SK-MEL-5 (cell line): ENCODE measurements around the gene GABBR2. TPM values are rescaled to one million over a fixed set of nuclear protein-coding genes. Genes with fewer than 3 reads are reported as not detected.

Experiments
- DNase-seq: peaks from one replicate; pipeline ENCODE4 v3.0.0-alpha.2; 2016; ENCODE audit warnings: low read depth, low spot score
- in situ Hi-C: cut with HindIII; loops from 2 replicates; pipeline ENCODE4 v1.10.0; 2016; ENCODE audit warnings: low sequenced_read_pairs, high pct_unique_total_duplicates, low pct_unique_long_range_greater_than_20kb
- polyA plus RNA-seq, 2 experiments: library from polyadenylated mRNA; depleted of rRNA; stranded (reverse); fragments of >200 nt; gene quantifications; 2 replicates each; pipeline ENCODE4 v1.2.3, GENCODE V29; 2015
- total RNA-seq: library from RNA; depleted of rRNA; stranded (reverse); fragments of >200 nt; shearing (Covaris generic); gene quantifications from 2 replicates; pipeline ENCODE4 v1.2.3, GENCODE V29; 2014; rRNA removed

GABBR2 gene
- 0.29 and 0.50 TPM in 2 replicates for total RNA-seq
- 0.76 and 1.1 TPM in 2 replicates for polyA plus RNA-seq (2015; cell fraction: cytosol; rRNA removed)
- polyA plus RNA-seq (2015; cell fraction: nucleus; rRNA removed) = 0.65 TPM in 1 of 2 replicates, not detected in the other

- DNase-seq = no peak
- in situ Hi-C loops = no loop called here
These were observed at the start of gene GABBR2 for GRCh38 chr9:98708933-98709911. Gene GABBR2 (minus strand): TSS chr9:98708935. CDS start chr9:98708737, 198 bp downstream.

GRCh38 chr9:98755006-98755618 is 46.4 kb upstream of the GABBR2 start:
- no peak for DNase-seq
- in situ Hi-C loops = no loop called here

- in situ Hi-C loops = no loop called here
These were observed 42.5 kb upstream of the GABBR2 start for GRCh38 chr9:98751210-98751609.

GRCh38 chr9:98750364-98751060 is 41.8 kb upstream of the GABBR2 start:
- no peak for DNase-seq
- in situ Hi-C loops = no loop called here

More at GRCh38 chr9:98751210-98751609, 42.5 kb upstream of the GABBR2 start:
- DNase-seq = no peak

GRCh38 chr9:98747476-98747875 is 38.7 kb upstream of the GABBR2 start:
- in situ Hi-C loops = no loop called here
- DNase-seq = no peak

- in situ Hi-C loops = no loop called here
- DNase-seq = no peak
These were observed 36.7 kb upstream of the GABBR2 start for GRCh38 chr9:98745470-98745869.

GRCh38 chr9:98743818-98744611 is 35.3 kb upstream of the GABBR2 start:
- in situ Hi-C loops = no loop called here

GRCh38 chr9:98743329-98743728 is 34.6 kb upstream of the GABBR2 start:
- in situ Hi-C loops = no loop called here
- DNase-seq = no peak

More at GRCh38 chr9:98743818-98744611, 35.3 kb upstream of the GABBR2 start:
- no peak for DNase-seq

GRCh38 chr9:98742325-98743280 is 33.9 kb upstream of the GABBR2 start:
- in situ Hi-C loops = no loop called here
- DNase-seq = no peak

- in situ Hi-C loops = no loop called here
- no peak for DNase-seq
These were observed 31.6 kb upstream of the GABBR2 start for GRCh38 chr9:98740226-98740881.

GRCh38 chr9:98738741-98739140 is 30.0 kb upstream of the GABBR2 start:
- in situ Hi-C loops = no loop called here
- DNase-seq = no peak

- in situ Hi-C loops = no loop called here
- no peak for DNase-seq
These were observed 27.5 kb upstream of the GABBR2 start for GRCh38 chr9:98736226-98736625.

GRCh38 chr9:98732801-98733200 is 24.1 kb upstream of the GABBR2 start:
- no peak for DNase-seq
- in situ Hi-C loops = no loop called here

GRCh38 chr9:98732091-98732490 is 23.4 kb upstream of the GABBR2 start:
- in situ Hi-C loops = no loop called here
- no peak for DNase-seq

GRCh38 chr9:98730871-98731270 is 22.1 kb upstream of the GABBR2 start:
- DNase-seq = no peak
- in situ Hi-C loops = no loop called here

- no peak for DNase-seq
- in situ Hi-C loops = no loop called here
These were observed 19.8 kb upstream of the GABBR2 start for GRCh38 chr9:98728500-98728899.
